ENCODE data around the gene NPHP4. TPM values are rescaled to one million over a fixed set of nuclear protein-coding genes. Genes with fewer than 3 reads are reported as not detected.

NPHP4 gene
- total RNA-seq, 2 donors from 2014 or later: 5.1 to 7.3 TPM

- intact Hi-C loops (cut with DNase I): no loop called here
- ATAC-seq (no peak), DNase-seq (no peak)
These were observed 154.1 kb downstream of the NPHP4 start for GRCh38 chr1:5837976-5838653.

- DNase-seq (no peak), ATAC-seq (no peak)
- intact Hi-C loops (cut with DNase I): no loop called here
These were observed 155.3 kb downstream of the NPHP4 start for GRCh38 chr1:5836776-5837440.

GRCh38 chr1:5835179-5835562 lies 157.1 kb downstream of the NPHP4 start:
- ATAC-seq (no peak), DNase-seq (no peak)
- intact Hi-C loops (cut with DNase I): no loop called here

GRCh38 chr1:5834477-5835178 lies 157.6 kb downstream of the NPHP4 start:
- intact Hi-C loops (cut with DNase I): no loop called here
- no peak for ATAC-seq
- no peak for DNase-seq

- intact Hi-C loops (cut with DNase I): no loop called here
- DNase-seq (no peak), ATAC-seq (no peak)
These were observed 158.3 kb downstream of the NPHP4 start for GRCh38 chr1:5833911-5834310.

GRCh38 chr1:5832916-5833895 lies 159.0 kb downstream of the NPHP4 start:
- intact Hi-C loops (cut with DNase I): no loop called here
- DNase-seq (no peak), ATAC-seq (no peak)

- no peak for ATAC-seq
- DNase-seq: no peak
- intact Hi-C loops (cut with DNase I): no loop called here
These were observed 160.5 kb downstream of the NPHP4 start for GRCh38 chr1:5831600-5832335.

GRCh38 chr1:5830771-5831599 lies 161.2 kb downstream of the NPHP4 start:
- intact Hi-C loops (cut with DNase I): no loop called here
- ATAC-seq (no peak), DNase-seq (no peak)

GRCh38 chr1:5829414-5829813 lies 162.8 kb downstream of the NPHP4 start:
- DNase-seq (no peak), ATAC-seq (no peak)
- intact Hi-C loops (cut with DNase I): no loop called here

GRCh38 chr1:5828308-5828935 lies 163.8 kb downstream of the NPHP4 start:
- ATAC-seq: no peak
- DNase-seq: no peak
- intact Hi-C loops (cut with DNase I): no loop called here

- intact Hi-C loops (cut with DNase I): no loop called here
- DNase-seq (no peak), ATAC-seq (no peak)
These were observed 164.7 kb downstream of the NPHP4 start for GRCh38 chr1:5827516-5827915.

- ATAC-seq: no peak
- no peak for DNase-seq
- intact Hi-C loops (cut with DNase I): no loop called here
These were observed 165.6 kb downstream of the NPHP4 start for GRCh38 chr1:5826601-5827000.

GRCh38 chr1:5822726-5823125 lies 169.5 kb downstream of the NPHP4 start:
- DNase-seq: no peak
- intact Hi-C loops (cut with DNase I): no loop called here
- no peak for ATAC-seq

- intact Hi-C loops (cut with DNase I): no loop called here
- ATAC-seq: no peak
These were observed 170.0 kb downstream of the NPHP4 start for GRCh38 chr1:5822266-5822665.

GRCh38 chr1:5821540-5822176 lies 170.6 kb downstream of the NPHP4 start:
- intact Hi-C loops (cut with DNase I): no loop called here
- no peak for DNase-seq
- ATAC-seq: no peak

More at GRCh38 chr1:5822266-5822665, 170.0 kb downstream of the NPHP4 start:
- DNase-seq: no peak

- DNase-seq: no peak
- intact Hi-C loops (cut with DNase I): no loop called here
- no peak for ATAC-seq
These were observed 172.2 kb downstream of the NPHP4 start for GRCh38 chr1:5820026-5820421.
